ENCODE data around the gene B4GAT1.
"Not testable (repeated sequence)": the region's sequence is repeated elsewhere in the genome, so short reads cannot be mapped to it uniquely, and the experiment has no call there.

B4GAT1 gene
- 1.4 to 15.4 reads per million in 2 donors for total RNA-seq

- peak; percentile 63 for DNase-seq
Measured at GRCh38 chr11:66347425-66348276, at the start of gene B4GAT1. Gene B4GAT1 (minus strand): TSS chr11:66347629. CDS start chr11:66347545, 84 bp downstream.

DNA sequence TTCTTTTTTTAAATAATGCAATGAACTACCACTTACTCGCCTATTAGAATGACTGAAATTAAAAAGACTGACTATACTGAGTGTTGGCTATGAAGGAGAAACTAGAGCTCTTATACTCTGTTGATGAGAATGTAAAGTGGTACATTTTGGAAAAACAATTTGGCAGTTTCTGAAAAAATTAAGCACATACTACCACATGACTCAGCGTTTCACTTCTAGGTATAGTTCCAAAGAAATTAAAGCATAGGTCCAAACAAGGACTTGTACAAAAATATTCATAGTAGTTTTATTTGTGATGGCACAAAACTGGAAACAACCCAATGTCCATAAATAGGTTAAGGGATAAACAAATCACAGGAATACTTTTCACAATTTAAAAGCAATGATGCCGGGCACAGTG lies 46.5 kb upstream of the B4GAT1 start:
- DNase-seq: no peak

DNA sequence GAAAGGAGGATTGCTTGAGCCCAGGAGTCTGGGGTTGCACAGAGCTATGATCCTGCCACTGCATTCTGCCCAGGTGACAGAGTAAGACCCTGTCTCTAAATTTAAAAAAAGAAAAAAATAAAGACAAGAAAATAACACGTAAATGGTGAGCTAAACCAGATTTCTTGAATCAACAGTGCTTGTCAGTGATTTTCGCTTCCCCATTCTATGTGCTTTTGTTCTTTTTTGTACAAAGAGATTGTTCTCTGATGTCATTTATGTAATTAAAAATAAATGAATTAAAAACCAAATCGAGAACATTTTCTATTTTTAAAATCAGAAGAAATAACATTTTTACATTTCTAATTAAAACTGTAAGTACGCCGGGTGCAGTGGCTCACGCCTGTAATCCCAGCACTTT lies 43.9 kb upstream of the B4GAT1 start:
- DNase-seq: no peak

DNA sequence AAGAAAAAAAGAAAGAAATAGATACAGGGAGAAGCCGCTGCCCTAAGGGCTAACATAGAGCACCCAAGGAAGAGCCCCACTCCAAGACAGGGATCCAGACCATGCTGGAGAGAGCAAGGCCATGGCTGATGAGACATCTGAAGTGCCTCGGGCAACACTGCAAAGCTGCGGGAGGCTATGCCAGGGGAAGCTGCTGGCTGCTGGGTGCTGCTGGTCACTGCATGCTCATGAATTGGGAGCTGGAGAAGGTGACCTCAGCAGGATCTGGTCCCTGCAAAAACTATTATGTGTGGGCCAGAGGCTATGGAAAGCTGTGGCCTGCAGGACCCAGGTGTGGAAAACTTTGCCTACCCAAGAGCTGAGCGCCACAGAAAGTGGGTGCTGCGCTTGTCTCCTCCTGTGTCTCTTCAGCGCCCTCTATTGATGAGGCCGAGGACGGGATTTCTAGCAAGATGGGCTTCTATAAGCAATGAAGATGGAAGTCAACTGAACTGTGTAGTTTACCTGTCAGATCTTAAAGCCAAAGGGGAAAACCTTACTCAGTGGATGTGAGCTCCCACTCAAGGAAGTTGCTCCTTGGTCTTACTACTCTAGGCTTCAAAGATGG lies 41.5 kb upstream of the B4GAT1 start:
- DNase-seq: peak; percentile 50

DNA sequence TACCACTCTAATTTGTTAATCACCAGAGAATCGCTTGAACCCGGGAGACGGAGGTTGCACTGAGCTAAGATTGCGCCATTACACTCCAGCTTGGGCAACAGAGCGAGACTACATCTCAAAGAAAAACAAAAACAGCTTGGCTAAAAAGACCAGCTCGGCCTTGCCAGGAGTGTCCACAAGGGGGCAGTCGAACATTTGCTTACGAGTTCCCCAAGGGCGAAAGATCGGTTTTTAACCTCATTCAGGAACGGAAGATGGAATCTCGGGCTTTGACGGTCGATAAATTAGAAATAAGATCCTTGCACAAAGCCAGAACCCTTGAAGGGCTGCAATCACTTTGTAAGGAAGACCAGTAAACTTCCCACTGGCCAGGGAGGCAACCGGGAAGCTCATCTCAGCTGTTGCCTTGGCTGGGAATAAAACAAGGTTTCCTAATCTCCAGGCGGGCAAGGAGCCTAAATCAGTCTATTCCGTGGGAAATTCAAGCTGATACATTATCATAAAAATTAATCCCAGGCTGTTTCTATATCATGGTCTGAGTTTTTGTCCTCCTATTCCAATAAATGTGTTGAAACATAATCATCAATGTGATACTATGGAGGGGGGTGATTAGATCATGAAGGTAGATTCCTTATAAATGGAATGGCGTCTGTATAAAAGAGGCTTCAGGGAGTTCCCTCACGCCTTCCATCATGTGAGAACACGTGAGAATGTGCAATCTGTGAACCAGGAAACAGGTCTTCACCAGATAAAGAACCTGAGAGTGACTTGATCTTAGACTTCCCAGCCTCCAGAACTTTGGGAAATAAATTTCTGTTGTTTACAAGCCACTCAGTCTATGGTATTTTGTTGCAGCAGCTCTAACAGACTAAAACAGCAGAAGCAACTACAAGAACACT lies 39.0 kb upstream of the B4GAT1 start:
- DNase-seq: peak; percentile 81

GRCh38 chr11:66384316-66384715 lies 36.9 kb upstream of the B4GAT1 start:
- DNase-seq: not testable (repeated sequence)

- DNase-seq: not testable (repeated sequence)
Measured at GRCh38 chr11:66380264-66380663, 32.8 kb upstream of the B4GAT1 start.

- not testable (repeated sequence) for DNase-seq
Measured at GRCh38 chr11:66373690-66374287, 26.4 kb upstream of the B4GAT1 start.

DNA sequence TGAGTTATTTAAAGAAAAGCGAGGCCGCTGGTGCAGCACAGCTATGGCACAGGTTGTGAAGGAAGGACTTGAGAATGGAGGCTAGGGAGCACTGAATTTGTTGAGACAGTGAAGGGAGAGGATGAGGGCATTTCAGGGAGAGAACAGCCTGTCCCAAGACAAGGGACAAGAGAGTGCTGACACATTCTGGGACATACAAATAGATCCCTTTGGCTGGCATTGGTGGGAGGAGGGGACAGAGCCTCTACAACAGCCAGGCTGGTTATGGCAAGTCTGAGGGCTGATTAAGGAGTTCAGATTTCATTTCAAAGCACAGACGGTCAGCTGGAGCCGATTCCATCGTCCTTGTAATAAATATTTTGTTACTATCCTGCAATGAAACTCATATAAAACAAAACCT lies 25.8 kb upstream of the B4GAT1 start:
- DNase-seq: no peak

GRCh38 chr11:66371627-66372415 lies 24.4 kb upstream of the B4GAT1 start, which contains the start of gene SLC29A2:
Gene SLC29A2 (minus strand): TSS chr11:66371760. CDS start chr11:66371591, 169 bp downstream.
- DNase-seq: peak; percentile 63

- no peak for DNase-seq
Measured at GRCh38 chr11:66369073-66369894, 21.9 kb upstream of the B4GAT1 start.

- DNase-seq: no peak
Measured at GRCh38 chr11:66368484-66368883, 21.1 kb upstream of the B4GAT1 start.

DNA sequence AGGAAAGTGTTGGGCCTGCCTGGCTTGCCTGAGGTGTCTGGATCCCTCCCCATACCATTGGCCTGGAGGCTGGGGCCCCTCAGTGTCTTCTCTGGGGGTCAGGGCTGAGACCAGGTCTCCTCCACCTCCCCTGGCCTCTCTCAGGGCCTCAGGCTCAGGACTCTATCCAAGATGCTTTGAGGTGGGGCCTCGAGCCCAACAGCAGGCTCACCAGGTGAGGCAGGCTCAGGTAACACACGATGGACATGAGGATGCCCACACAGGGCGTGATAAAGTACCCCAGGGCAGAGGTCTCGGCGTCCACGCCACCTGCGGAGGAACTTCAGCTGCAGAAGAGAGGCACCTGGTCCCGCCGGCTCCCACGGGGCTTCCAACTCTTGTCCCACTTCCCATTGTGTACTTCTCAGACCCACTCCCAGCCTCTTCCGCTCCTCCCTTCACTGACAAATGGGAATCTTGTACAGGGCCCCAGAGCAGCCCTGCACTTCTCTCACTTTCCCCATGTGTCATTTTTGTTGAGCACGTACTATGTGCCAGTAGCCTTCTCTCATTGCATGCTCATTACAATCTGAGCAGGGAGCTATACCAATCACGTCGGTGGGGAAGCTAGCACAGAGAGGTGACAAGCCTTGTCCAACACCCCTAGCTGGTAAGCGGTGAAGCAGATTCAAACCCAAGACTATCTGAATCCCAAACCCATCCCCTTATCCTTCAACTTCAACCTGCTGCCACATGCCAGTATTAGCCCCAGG lies 20.3 kb upstream of the B4GAT1 start:
- no peak for DNase-seq

DNA sequence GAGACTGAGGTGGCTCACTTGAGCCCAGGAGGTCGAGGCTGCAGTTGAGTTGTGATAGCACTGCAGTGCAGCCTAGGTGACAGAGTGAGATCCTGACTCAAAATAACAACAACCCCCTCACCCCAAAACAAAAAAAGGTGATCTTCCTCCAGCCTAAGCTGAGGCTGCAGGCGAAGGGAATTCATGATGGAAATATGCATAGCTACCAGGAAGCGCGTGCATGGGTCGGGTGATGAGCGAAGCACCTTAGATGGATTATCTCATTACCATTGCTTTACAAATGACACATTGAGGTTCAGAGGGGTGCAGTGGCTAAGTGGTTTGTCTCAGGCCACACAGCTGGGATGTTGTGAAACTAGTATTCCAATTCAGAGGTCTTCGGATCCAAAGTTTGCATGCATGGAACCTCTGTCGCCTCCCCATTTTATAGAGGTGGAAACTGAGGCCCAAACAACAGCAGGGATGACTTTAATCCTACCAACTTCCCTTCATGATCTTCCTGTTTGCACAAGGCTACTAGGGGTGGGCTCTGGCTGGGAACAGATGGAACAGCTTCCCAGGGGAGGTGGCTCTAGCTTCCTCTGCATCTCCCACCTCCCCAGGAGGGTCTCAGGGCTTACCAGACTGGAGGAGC lies 19.5 kb upstream of the B4GAT1 start:
- no peak for DNase-seq

- no peak for DNase-seq
Measured at GRCh38 chr11:66365711-66366619, 18.5 kb upstream of the B4GAT1 start.

GRCh38 chr11:66365166-66365565 lies 17.7 kb upstream of the B4GAT1 start:
- DNase-seq: no peak

DNA sequence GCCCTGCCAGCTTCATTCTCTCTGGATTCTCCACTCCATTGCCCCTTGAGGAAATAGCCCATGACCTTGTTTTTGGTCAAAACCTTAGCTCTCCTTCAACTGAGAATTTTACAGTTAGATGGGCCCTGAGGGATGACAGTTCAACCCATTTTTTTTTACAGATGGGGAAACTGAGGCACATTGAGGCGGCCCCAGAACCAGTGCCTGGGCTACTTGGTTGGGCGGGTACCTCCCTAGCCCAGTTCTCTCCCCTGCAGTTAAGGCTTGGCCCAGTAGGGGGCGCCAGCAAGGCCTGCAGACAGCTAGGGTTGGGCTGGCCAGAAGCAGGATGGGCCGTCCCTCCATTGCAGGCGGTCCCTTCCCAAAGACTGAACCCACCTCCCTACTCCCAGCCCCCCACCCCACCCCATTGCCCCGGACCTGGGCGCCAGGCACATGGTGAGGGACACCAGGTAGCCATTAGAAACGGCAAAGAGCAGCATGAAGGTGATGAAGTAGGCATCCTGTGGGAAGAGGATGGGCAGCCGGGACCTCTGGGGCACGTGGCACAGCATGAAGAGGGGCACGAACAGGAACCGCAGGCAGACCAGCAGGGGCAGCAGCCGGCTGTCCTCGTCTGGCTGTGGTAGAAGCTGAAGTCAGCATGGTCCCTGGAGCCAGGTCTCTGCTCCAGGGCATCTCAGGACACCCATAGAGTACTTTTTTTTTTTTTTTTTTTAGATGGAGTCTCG lies 16.5 kb upstream of the B4GAT1 start:
- DNase-seq: peak; percentile 67

GRCh38 chr11:66363187-66363601 lies 15.8 kb upstream of the B4GAT1 start:
- DNase-seq: no peak

Data from T-helper 9 cell (primary cell).